Limb (tissue), 2 donors: ENCODE results near the gene LY6G6C.

Experiments
- DNase-seq, 2 donors: peaks; one replicate each; pipeline ENCODE4 v3.0.0-alpha.2; 2016; ENCODE audit errors: extremely low spot score in 2 of 2

Gene LY6G6C

GRCh38 chr6:31706599-31706998, 14.9 kb downstream of the LY6G6C start, which contains the start of gene LY6G6F:
Gene LY6G6F, plus strand, starts transcription at chr6:31706866. Its CDS starts 41 bp downstream, at chr6:31706907.
- DNase-seq = no peak

GRCh38 chr6:31705931-31706330, 15.6 kb downstream of the LY6G6C start:
- DNase-seq = no peak

DNA sequence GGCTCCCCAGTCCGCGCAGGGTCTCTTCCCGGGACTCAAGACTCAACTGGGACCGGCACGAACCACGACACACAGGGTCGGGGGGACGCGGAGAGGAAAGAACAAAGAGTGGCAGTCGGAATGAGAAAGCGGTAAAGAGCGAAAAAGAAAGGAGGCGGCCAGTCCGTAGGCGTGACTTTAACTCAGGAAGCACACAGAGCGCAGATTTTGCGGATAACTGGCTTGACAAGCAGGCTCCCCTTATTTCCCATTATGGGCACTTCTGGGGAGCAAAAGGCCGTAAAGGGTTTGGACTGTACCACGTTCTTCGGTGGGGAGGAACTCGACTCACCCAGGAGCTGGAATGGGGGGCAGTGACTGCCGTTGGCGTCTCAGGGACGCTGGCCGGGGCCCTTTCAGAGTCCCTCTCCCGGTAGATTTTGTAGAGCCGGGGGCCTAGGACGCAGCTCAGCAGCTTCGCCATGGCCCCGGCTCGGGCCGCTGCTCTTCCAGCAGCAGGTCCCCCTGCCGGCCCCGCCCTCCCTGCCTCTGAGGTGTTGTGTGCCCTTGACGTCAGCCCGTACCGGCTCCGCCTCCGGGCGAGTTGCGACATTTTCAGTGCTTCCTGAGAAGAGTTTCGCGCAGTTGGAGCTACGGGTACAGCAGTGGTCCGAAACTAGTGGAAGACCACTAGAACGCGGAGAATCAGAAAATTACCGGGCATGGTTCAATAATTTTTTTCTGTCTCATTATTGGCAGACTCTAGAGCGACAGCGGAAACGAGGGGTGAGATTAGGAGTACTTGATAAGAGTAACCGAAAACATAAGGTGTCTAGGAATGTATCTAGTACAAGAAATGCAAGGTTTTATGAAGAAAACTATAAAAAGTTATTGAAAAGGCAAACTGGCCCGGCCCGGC, 18.5 kb downstream of the LY6G6C start, which contains the start of gene ABHD16A:
ABHD16A (minus strand) TSS at position 506 of the 898 bp plus-strand sequence; CDS start at position 463, 43 bp downstream.
- peak; percentile 99 for DNase-seq

GRCh38 chr6:31702405-31702818, 19.1 kb downstream of the LY6G6C start:
- no peak for DNase-seq

- no peak for DNase-seq
These were observed 19.7 kb downstream of the LY6G6C start for GRCh38 chr6:31701666-31702404.

DNA sequence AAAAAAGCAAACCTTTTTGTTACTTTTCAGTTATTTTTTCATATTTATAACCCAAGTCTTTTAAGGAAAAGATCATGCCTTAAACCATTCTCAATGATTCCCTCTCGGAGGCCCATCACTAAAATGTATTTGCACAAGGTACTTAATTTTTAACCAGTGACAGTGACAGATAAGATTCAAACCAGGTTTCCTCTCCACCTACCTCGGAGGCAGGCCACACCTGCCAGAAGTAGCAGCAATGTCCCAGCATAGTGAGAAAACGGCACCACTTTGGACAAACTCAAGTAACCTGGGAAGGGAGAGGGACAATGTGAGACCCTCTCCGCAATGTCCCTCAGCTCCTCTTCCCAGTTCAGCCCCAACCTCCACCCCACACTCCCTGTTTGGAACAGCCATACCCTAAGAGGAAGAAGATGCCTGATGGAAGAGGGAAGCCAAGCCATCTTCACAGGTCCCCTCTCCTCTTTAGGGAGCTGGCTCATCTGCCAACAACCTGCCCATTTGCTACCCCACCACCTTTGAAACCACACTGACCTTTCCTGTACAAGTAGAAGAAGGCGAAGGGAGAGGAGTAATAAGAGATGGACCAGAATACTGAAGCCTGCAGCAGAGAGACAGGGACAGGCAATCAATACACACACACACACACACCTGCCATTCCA, 20.7 kb downstream of the LY6G6C start:
- no peak for DNase-seq

DNA sequence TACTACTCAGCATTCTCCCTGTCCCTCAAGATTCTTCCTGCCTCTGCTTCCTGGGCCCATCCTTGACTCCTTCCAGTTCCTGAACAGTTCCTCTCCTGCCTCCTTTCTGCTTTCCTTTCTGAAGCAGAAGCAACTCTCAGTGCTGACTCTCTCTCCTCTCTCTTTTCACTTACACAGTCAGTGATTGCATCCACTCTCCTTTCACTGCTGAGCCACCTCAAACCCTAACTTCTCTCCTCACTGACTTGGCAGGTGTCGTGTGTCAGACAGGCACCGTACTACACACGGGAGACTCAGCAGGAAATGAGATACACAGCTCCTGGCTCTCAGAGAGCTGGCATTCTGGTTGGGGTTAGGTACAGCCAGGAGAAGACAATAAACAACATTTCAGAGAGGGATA, 24.0 kb downstream of the LY6G6C start:
- DNase-seq = no peak

GRCh38 chr6:31693535-31693934, 28.0 kb downstream of the LY6G6C start:
- DNase-seq = no peak

DNA sequence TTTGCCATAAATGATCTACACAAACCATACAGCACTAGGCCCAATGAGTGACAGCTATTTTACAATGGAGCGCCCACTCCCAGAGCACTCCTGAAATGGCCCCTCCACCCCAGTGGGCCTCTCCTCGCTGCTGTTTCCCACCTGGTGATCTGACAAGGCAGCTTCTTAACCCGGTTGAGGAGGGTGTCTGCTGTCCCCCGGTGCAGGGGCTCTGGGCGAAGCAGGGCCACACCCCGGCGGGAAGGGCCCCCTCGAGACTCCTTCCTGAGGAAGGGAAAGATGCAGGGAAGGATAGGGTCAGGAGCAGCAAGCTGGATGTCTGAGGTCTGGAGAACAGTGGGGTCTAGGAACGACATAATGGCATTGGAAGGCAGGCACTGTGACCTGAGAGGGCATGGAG, 28.7 kb downstream of the LY6G6C start:
- no peak for DNase-seq

GRCh38 chr6:31692353-31692752, 29.2 kb downstream of the LY6G6C start:
- DNase-seq = no peak

- DNase-seq = no peak
These were observed 29.9 kb downstream of the LY6G6C start for GRCh38 chr6:31691564-31692108.

GRCh38 chr6:31691078-31691463, 30.5 kb downstream of the LY6G6C start:
- DNase-seq = no peak

GRCh38 chr6:31690231-31691077, 31.1 kb downstream of the LY6G6C start:
- DNase-seq = no peak

DNA sequence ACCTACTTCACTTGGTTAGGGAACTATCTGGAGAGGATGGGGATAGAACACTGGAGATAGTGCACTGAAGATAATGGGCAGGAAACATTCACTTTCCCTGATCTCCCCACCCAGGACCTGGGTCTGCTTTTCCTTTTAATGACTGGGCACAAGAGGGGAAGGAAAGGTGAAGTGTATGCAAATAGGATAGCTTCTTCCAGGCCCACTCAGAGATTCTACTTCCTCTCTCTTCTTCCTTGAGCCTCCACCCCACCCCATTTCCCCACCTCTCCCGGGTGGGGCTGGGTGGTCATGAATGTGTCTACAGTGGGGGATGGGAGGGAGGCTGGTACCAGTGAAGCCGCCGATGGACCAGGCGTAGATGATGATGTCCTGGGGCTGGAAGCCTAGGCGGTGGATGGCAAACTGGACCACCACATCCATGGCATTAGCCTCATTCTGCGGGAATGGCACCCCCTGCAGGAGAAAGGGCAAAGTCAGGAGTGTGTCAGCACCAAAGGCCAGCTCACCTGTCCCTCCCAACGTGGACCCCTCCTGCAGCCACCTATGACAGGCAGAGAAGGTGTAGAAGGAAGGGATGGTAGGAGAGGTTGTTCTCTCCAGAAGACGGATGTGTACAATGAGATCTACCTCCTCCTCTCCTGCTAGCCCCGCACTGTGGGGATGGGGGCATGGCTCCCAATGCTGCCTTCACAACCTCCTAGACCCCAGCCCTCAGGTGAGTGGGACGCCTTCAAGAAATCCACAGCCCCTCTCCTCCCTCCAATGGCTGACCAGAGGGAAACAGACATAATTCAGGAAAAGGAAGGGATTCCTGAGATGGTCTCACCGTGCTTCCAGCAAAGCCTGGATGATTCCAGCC, 32.1 kb downstream of the LY6G6C start:
- no peak for DNase-seq

DNA sequence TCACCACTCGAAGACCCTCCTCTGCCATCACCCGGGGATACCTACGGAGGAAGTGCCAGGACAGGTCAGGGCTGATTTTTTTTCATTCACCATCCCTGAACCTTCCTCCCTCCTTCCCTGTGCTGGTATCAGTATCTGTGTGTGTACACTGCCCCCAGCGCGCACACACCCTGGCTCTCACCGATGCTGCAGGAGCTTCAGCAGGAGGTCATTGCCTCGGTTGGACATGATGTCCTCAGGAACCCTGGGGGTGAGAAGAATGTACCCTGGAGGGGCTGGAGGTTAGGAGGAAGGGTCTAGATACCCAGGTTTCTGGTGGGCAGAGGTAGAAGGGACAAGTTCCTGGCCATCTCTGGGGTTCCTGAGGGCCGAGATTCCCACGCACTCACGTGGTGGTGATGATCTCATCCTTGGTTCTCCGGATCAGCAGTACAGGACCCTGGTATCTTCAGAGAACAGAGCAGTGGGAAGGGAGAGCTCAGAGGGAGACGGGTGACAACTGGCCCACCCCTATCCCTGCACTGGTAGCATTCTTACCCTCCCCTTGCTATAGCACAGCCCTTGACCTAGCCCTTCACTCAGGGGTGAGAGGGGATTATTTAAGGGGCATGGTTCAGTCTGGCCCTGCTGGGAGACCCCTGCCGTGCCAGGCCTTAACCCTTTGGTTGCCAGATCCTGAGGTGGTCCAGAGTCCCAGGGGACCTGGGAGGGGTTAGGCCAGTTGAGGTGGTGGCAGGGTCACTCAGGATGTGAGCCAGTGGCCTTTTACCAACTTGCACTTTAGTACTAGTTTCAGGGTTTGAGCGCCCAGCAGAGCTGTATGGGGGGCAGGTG, 33.5 kb downstream of the LY6G6C start:
- no peak for DNase-seq

- DNase-seq = no peak
These were observed 34.2 kb downstream of the LY6G6C start for GRCh38 chr6:31687321-31687720.

DNA sequence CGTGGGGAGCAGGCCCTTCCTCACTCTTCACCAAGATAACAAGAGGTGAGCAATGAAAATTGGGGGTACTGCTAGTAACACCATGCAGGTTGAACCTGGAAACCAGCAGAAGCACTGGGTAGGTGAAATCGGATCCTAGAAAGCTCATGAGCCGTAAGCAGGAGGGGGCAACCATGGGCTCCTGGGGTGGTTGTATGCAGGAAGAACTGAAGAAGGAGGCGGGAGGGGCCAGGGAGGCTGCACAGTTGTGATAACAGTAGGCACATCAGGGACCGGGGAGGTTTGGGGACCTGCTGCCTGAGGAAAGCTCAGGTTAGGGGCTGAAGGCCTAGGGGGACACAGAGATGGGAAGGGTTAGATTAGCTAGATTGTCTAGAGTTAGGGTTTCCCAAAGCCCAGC, 35.1 kb downstream of the LY6G6C start:
- no peak for DNase-seq

- no peak for DNase-seq
These were observed 38.0 kb downstream of the LY6G6C start for GRCh38 chr6:31683591-31683990.
